Heart left ventricle (tissue), 16 donors: Measurements from ENCODE around the gene FNDC3B. TPM values are rescaled to one million over a fixed set of nuclear protein-coding genes. Genes with fewer than 3 reads are reported as not detected.

ENCODE experiments used
- ATAC-seq, 4 donors: fragments of 200-7000 bp; cut with Tn5 transposase; one replicate each; pipeline ENCODE4 v1.9.1; 2020 to 2022; ENCODE audit warnings: moderate library complexity in 4 of 4, mild to moderate bottlenecking in 3 of 4, moderate number of reproducible peaks in 1 of 4
- DNase-seq, 5 donors: peaks; one replicate each; pipeline ENCODE4 v3.0.0-alpha.2; 2020
- H3K27ac ChIP-seq, 12 donors: fragments of 200-600 bp; sonication (generic) in 4 of 12; one replicate each; pipeline versions ENCODE4 v1.5.0 to v1.8.0; 2016 to 2022; ENCODE audit warnings: mild to moderate bottlenecking in 2 of 12
- H3K27me3 ChIP-seq, 9 donors: fragments of 200-600 bp; sonication (generic) in 2 of 9; one replicate each; pipeline versions ENCODE4 v1.5.1 to v1.8.0; 2016 to 2022; ENCODE audit warnings: mild to moderate bottlenecking in 3 of 9
- H3K36me3 ChIP-seq, 9 donors: fragments of 200-600 bp; sonication (generic) in 2 of 9; one replicate each; pipeline versions ENCODE4 v1.5.0 to v1.8.0; 2018 to 2022; ENCODE audit warnings: mild to moderate bottlenecking in 2 of 9
- H3K4me1 ChIP-seq, 12 donors: fragments of 200-600 bp; sonication (generic) in 4 of 12; one replicate each; pipeline versions ENCODE4 v1.5.0 to v1.8.0; 2016 to 2022; ENCODE audit warnings: mild to moderate bottlenecking in 3 of 12
- H3K4me3 ChIP-seq, 12 donors: fragments of 200-600 bp; sonication (generic) in 4 of 12; one replicate each; pipeline versions ENCODE4 v1.5.0 to v1.8.0; 2017 to 2022; ENCODE audit warnings: mild to moderate bottlenecking in 9 of 12, moderate library complexity in 4 of 12
- H3K9me3 ChIP-seq, 12 donors: fragments of 200-600 bp; sonication (generic) in 4 of 12; one replicate each; pipeline versions ENCODE4 v1.5.0 to v1.8.0; 2016 to 2022; ENCODE audit warnings: mild to moderate bottlenecking in 1 of 12
- CTCF ChIP-seq, 12 donors: fragments of 200-600 bp; sonication (generic) in 4 of 12; IDR thresholded peaks; one replicate each; pipeline versions ENCODE4 v1.5.0 to v1.8.0; 2018 to 2022; ENCODE audit warnings: antibody characterized with exemption in 12 of 12, mild to moderate bottlenecking in 5 of 12
- POLR2A ChIP-seq, 2 donors: fragments of 450-650 bp; IDR thresholded peaks; one replicate each; pipeline ENCODE4 v1.6.1; 2017; ENCODE audit warnings: antibody characterized with exemption in 2 of 2, mild to moderate bottlenecking in 2 of 2, moderate library complexity in 2 of 2
- WGBS, 4 donors: extraction: QIAGEN DNeasy Blood & Tissue Kit in 2 of 4; methylation state at CpG; one replicate each; pipeline versions ENCODE4 v1.1.5 to v1.1.7; 2013 to 2018; 5-methylcytosine and 5-hydroxymethylcytosine counted together
- intact Hi-C, 10 donors: fragments of 100-400 bp; cut with DNase I; formaldehyde crosslinking; loops; one replicate each; pipeline versions ENCODE4 v1.11.1 to v1.14.2; 2022
- polyA plus RNA-seq, 2 donors: library from polyadenylated mRNA; stranded (reverse); fragments of 200-250 nt; gene quantifications; one replicate each; pipeline ENCODE4 v1.2.3, GENCODE V29; 2013
- total RNA-seq, 9 donors: library from RNA; depleted of rRNA in 2 of 9; stranded (reverse); fragments of >200 nt in 2 of 9; fragmentation: NEBNext Ultra II Directional in 3 of 9; extraction: Animal tissue kit (Norgen Biotek cat#: 25700) in 3 of 9; gene quantifications; one replicate each; pipeline versions ENCODE4 v1.1.0 to v1.2.4, GENCODE V29; 2016 to 2023
- donor health status: ischemic (EF 13 %, LVEDD 7.1; RV severe dilation, severe dysfunction).
- donor health status: healthy with polysubstance abuse.
- donor health status: DM: no; HTN: yes; CAD: no.
- donor health status: DM: no; HTN: no; CAD: no.
- donor health status: ischemic (EF 25% LVEDD 6.9; RV normal size, moderate dysfunction).
- donor health status: ischemic (EF 25% LVEDD 5.7; RV mildly dilated, moderate dysfunction).
- donor health status: healthy.
- donor health status: DM: yes; HTN: yes; CAD: no.
- donor health status: ischemic (EF 35%, LVEDD 5.7; RV mildly dilated, moderate dysfunction).
- donor health status: nonischemic (EF 11% LVEDD 7.7; RV severe dilation, severe dysfunction).
- donor health status: DM: yes; HTN: yes; CAD: no.
- donor health status: PGD.
- donor health status: ischemic (EF 29% LVEDD 5.4; RV normal size, mild dysfunction).
- donor health status: nonischemic (EF 23%, LVEDD 6.1; RV moderate dilation, normal function).

FNDC3B gene
- total and polyA plus RNA-seq, 11 donors: 9.4 to 113 (median 68.2) TPM

DNA sequence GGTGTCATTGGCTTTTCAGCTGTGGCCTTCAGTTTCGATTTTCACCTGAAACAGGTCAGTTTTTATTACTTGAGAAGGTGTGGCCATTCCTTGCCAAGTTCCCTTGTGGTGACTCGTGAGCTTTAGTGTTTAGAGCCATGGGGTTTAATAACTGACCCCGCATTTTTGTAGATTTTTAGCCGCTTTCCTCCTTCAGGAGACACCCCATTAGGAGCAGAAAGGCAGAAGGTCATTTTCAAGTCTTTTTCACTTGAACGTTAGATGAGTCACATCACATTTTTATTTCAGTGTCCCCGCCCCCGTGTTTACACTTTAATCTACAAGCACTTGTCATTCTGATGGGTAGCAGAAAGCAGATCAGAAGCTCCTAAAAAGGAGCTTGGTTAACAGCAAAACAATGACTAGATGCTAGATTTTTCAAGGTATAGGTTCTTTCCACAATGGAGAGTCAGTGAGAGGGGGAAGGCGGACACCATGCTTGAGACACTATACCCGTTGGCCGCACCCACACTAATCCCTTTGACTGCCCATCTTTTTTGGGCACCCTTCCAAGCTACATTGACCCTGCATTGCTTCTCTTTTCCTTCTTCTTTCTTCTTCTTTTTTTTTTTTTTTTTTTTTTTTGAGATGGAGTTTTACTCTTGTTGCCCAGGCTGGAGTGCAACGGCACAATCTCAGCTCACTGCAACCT lies 276.2 kb downstream of the FNDC3B start:
- peak overlapping the region; percentile 31 to 91 (median 83) for H3K27ac ChIP-seq
- H3K9me3 ChIP-seq: no peaks in the 10 kb centered on the region
- peaks cover 20 to 90% (median 80%) of the 10 kb centered on the region in 12 donors for H3K4me1 ChIP-seq
- ATAC-seq (peak; percentile 25 to 44 (median 30)), DNase-seq (peak in 3 of 5 donors; percentile 36 to 51 (median 39))
- TF ChIP-seq CTCF (IDR thresholded peaks at IDR 0.05) (no peak), POLR2A (IDR thresholded peaks at IDR 0.05) (no peak)
- intact Hi-C loops: loop anchor here in 1 of 10 donors (10.0 kb wide), 1 partner anchor 271 kb away; no protein-coding TSS in a partner anchor
- no peaks in the 10 kb centered on the region for H3K27me3 ChIP-seq
- 48 to 63% (median 58%) methylated on average over 11 of the region's 11 CpGs for WGBS, 4 donors
- H3K4me3 ChIP-seq: no peak overlapping the region
- peaks cover 0 to 51% (median 12%) of the 10 kb centered on the region in 9 donors for H3K36me3 ChIP-seq

- 69 to 82% (median 76%) methylated on average over 4 of the region's 4 CpGs for WGBS, 4 donors
- intact Hi-C loops: loop anchor here in 1 of 10 donors (10.0 kb wide), 1 partner anchor 272 kb away; no protein-coding TSS in a partner anchor
Measured at GRCh38 chr3:172316758-172317157, 277.4 kb downstream of the FNDC3B start.

GRCh38 chr3:172317481-172317880 lies 278.1 kb downstream of the FNDC3B start:
- TF ChIP-seq POLR2A (IDR thresholded peaks at IDR 0.05) (no peak), CTCF (IDR thresholded peaks at IDR 0.05) (no peak)
- H3K27me3 ChIP-seq: no peaks in the 10 kb centered on the region
- H3K9me3 ChIP-seq: no peaks in the 10 kb centered on the region
- intact Hi-C loops: loop anchor here in 1 of 10 donors (10.0 kb wide), 1 partner anchor 273 kb away; no protein-coding TSS in a partner anchor
- peaks cover 20 to 98% (median 93%) of the 10 kb centered on the region in 12 donors for H3K4me1 ChIP-seq
- peaks cover 0 to 44% (median 0%) of the 10 kb centered on the region in 9 donors for H3K36me3 ChIP-seq
- 66 to 76% (median 69%) methylated on average over 8 of the region's 8 CpGs for WGBS, 4 donors
- DNase-seq: no peak
- H3K27ac ChIP-seq: peak overlapping the region; percentile 61 to 91 (median 83)
- no peak overlapping the region for H3K4me3 ChIP-seq
- no peak for ATAC-seq

More at GRCh38 chr3:172316758-172317157, 277.4 kb downstream of the FNDC3B start:
- Histone ChIP-seq H3K36me3 (peaks cover 0 to 46% (median 2%) of the 10 kb centered on the region in 9 donors), H3K27me3 (no peaks in the 10 kb centered on the region), H3K4me1 (peaks cover 20 to 99% (median 90%) of the 10 kb centered on the region in 12 donors), H3K4me3 (no peak overlapping the region), H3K9me3 (no peaks in the 10 kb centered on the region), H3K27ac (peak overlapping the region; percentile 31 to 91 (median 83))
- DNase-seq (no peak), ATAC-seq (no peak)
- TF ChIP-seq CTCF (IDR thresholded peaks at IDR 0.05) (no peak), POLR2A (IDR thresholded peaks at IDR 0.05) (no peak)

DNA sequence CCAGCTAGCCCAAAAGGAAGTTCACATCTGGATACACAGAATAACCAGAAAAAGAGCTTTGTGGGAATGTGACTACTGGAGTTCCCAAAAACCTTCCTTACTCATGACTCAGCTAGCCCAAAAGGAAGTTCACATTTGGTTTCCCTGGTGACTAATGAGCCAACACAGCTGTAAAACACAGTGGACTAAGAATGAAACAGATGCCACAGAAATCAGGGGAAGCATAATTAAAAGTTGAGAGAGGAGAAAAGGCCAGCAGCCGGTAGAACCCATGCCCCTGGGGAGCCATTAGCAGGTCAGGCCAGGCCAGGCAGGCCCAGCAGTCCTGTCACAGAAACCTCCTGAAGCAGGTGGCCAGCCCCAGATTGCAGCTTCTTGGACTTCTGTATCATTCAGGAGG lies 278.6 kb downstream of the FNDC3B start:
- intact Hi-C loops: loop anchor here in 1 of 10 donors (10.0 kb wide), 1 partner anchor 273 kb away; no protein-coding TSS in a partner anchor
- Histone ChIP-seq H3K9me3 (no peaks in the 10 kb centered on the region), H3K4me3 (no peak overlapping the region), H3K27me3 (no peaks in the 10 kb centered on the region), H3K27ac (peak overlapping the region; percentile 61 to 91 (median 83)), H3K36me3 (peaks cover 0 to 44% (median 0%) of the 10 kb centered on the region in 9 donors), H3K4me1 (peaks cover 20 to 96% (median 91%) of the 10 kb centered on the region in 12 donors)
- WGBS, 4 donors: 6 to 35% (median 13%) methylated on average over 1 of the region's 1 CpG
- peak; percentile 21 to 74 (median 72) for ATAC-seq
- no peak for TF ChIP-seq CTCF (IDR thresholded peaks at IDR 0.05)
- no peak for TF ChIP-seq POLR2A (IDR thresholded peaks at IDR 0.05)
- DNase-seq: peak; percentile 71 to 82 (median 75)
